Dedifferentiated amniotic fluid mesenchymal stem cell (primary cell): ENCODE results near the gene SHISA8.

Source experiments
- DNase-seq: peaks from one replicate; pipeline ENCODE4 v3.0.0-alpha.2; 2016; ENCODE audit errors: extremely low spot score

The SHISA8 gene

DNA sequence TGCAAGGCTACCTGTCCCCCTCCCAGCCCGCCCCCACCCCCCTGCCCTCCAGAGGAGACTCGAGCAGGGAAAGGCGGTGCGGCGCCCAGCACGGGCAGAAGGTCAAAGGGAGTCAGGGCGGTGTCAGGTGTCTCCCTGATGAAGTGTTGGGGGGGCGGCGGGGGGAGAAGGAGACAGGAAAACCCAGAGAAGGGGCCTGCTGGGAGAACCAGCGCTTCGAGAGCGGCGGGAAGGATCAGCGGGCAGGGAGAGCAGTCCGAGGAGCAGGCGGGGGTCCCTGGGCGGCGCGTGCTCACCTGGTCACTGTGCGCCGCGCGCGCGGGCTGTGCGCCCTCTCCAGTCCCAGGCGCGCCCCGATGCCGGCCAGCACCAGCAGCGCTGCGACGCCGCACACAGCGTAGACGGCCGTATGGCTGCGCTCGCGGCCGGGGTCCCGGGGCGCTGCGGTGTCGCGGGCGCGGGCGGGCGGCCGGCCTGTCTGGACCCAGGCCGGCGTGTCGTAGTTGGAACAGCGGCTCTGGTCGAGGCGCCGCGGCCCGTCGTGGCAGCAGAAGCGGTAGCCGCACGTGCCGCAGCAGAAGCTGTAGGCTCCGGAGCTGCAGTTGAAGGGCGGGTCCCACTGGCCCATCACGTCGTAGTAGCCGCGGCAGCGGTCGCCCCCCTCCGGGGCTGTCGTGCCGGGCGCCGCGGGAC is 886 bp downstream of the SHISA8 start:
- no peak for DNase-seq

GRCh38 chr22:41913040-41913719 is 1.7 kb downstream of the SHISA8 start:
- DNase-seq = no peak

- DNase-seq = no peak
Observed at GRCh38 chr22:41912338-41913039, 2.4 kb downstream of the SHISA8 start.

DNA sequence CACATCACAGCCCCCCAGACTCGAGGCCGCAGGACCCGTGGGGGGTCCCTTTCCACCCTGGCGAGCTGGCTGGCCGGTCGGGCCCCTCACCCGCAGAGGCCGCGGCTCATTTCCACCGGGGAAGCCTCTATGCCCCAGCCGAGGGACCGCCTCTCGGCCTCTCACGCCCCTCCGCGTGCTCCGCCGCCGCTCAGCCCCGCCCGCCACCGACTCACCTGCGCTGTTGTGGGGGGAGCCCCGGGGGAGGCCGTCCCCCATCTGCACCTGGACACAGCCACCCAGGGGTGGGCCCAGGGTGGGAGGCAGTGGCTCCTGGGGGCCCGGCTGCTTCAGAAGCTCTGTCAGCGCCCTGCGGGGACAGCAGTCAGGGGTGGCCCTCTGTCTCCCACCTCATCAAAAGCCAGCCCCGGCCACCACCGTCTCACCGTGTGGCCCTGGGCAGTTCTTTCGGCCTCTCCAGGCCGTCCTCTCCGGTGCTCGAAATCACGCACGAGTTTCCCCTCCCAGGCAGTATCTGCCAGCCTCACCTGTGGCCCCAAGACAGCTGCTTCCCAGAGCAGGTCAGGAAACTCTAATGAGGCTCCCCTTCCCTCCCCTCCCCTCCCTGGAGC is 3.8 kb downstream of the SHISA8 start:
- DNase-seq = no peak

DNA sequence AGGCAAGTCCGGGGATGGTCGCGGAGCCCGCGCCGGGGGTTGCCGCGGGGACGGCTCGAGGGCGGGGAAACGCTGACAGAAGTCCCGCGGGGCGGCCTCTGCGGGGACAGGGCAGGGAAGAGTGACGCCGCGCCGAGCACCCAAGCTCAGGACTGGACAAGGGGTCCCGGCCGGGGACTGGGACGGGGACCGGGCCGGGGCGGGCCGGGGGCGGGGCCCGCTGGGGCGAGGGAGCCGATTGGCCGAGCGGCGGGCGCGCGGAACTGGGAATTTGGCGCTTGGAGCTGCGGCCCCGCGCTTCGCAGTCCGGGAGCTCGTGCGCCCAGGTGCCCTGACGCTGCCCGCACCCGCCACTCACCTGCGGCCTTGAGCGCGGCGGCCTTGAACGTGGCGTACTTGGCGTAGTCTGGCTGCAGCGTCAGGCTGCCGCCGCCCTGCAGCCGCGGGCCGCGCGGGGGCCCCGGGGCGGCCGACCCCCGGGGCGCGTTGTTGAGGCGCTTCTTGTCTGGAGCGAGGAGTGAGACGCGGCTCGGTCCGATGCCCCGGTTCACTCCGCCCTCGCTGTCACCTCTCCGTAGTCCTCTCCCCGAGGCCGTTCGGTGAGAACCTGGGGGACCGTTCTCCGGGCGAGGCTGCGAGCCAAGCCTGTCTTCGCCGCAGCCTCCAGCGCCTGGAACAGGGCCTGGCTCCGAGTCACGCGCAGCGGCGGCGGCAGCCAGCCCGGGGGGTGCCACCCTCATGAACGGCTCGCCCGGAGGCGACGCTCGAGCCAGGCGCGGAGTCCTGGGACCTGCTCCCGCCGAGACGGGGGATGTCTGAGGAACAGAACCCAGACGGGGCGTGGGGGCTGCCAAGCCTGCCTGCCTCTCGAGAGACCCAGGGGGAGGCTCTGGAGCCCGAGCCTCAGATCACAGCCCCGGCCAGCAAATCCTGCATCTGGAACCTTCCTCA is 4.5 kb downstream of the SHISA8 start:
- no peak for DNase-seq

DNA sequence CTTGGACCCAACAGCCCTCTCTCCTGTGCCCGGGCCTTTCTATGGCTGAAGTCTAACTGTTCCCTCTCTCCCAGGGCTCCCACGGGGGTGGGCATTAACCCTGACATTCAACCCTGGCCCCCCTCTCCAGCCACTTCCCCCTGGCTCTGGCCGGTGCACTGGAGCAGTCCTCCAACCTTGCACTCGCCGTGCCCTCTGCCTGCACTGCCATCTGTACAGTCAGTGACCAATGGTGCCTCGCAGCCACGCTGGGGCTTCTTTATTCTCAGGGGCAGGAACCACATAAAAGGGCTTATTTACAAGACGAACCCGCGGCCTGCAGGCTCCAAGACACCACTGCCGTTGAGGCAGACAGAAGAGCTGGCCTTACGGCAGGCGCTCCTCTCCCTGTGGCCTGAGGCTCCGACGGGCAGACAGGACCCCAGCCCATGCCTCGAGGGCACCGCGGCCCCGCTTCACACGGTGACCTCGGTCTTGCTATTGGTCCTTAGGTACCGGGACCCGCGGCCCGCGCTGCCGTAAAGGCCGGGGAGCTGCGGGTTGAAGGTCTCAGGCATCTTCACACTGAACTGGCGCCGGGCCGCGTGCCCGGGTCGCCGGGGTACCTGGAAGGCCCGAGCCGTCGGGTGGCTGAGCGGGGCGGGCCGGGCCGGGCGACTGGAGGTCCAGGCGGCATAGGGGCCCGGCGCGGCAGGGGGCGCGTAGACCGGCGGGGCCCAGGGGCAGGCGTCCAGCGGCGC is 5.4 kb downstream of the SHISA8 start:
- DNase-seq = no peak

GRCh38 chr22:41908411-41909309 is 6.2 kb downstream of the SHISA8 start:
- DNase-seq = no peak

DNA sequence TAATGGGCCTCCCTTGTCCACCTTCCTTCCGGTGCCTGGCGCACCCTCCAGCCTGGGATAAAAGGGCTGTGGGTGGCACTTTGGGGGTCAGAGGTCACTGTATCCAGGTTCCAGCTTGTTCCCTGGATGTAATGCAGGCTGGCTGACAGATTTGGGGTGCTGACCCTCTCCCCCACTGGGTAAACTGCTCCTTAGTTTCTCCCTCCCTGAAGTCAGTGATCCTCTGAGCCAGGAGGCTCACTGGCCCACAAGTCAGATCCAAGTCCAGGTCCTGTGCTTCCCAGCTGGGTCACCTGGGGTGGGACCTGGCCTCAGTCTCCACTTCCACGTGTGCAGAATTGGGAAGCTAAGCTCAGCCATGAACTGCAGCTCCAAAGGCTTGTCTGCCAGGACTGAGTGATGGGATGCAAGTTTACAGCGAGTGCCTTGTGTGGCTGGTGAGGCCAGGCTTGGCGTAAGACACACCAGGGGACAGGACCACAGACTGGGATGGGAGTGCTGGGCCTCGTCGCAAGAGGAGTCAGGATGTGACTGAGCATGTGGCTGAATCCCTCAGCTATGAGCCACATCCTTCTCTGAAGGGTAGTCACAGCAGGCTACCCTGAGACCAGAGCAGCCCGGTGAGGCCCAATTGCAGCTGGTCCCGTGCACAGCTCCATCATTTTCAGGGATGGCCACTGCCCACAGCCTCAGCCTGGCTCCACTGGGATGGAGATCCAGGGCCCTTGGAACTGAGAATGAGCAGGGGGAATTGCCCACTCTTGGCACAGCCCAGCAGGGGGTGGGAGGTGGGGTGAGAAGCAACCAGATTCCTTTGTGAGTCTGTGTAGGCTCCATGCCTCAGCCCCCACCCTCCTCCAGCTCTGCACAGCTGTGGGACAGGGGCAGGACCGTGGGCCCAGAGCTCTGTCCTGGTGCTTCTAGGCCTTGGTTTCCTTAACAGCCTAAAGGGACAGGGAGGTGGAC is 7.2 kb downstream of the SHISA8 start:
- no peak for DNase-seq

- no peak for DNase-seq
Observed at GRCh38 chr22:41906822-41907221, 8.1 kb downstream of the SHISA8 start.

DNA sequence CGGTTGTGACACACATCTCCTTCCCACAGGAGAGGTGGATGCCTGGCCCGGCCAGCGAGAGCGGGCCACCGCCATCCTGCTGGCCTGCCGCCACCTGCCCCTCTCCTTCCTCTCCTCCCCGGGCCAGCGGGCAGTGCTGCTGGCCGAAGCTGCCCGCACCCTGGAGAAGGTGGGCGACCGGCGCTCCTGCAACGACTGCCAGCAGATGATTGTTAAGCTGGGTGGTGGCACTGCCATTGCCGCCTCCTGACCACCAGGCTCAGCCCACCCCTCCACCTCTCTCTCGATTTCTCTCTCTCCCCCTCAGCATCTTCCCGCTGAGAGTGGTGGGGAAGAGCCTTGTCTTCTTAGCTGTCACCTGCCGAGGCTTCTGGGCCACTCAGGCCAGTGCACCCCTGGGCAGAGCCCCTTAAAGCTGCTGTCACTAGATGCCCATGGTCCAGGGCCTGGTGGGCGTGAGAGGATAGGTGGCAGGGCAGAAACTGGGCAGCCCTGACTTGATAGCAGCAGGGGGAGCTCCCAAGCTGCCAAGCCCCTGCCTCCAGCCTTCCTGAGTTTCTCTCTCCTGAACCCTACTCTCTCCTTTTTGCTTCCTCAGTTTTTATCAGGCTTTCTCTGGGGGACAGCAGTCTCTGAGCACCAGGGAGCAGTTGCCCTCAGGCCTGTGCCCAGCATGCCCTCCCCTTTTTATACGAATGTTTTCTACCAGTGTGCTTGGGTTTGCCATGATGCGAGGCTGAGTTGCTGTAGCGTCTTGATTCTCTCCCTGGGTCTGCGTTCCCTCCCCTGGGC is 9.3 kb downstream of the SHISA8 start:
- no peak for DNase-seq

- DNase-seq = no peak
Observed at GRCh38 chr22:41904450-41905410, 10.1 kb downstream of the SHISA8 start.

- no peak for DNase-seq
Observed at GRCh38 chr22:41902932-41903421, 11.9 kb downstream of the SHISA8 start.

DNA sequence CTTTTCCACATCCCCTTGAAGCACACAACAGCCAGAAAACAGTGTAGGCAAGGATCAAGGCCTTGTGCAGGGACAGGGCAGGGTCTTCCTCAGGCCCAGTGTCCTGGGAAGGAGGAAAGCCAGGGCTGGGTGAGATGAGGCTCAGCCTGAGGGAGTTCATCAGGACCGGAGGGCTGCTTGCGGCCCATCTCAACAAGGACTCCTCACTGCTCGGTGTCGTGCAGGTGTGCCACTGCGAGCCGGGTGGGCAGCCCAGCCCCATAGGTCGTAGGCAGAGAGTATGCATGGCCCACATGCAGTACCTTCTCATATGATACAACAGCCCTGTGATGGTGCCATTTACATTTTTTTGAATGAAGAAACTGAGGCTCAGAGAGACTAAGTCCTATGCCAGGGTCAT is 12.9 kb downstream of the SHISA8 start:
- DNase-seq = no peak

- DNase-seq = no peak
Observed at GRCh38 chr22:41900652-41901312, 14.1 kb downstream of the SHISA8 start.

DNA sequence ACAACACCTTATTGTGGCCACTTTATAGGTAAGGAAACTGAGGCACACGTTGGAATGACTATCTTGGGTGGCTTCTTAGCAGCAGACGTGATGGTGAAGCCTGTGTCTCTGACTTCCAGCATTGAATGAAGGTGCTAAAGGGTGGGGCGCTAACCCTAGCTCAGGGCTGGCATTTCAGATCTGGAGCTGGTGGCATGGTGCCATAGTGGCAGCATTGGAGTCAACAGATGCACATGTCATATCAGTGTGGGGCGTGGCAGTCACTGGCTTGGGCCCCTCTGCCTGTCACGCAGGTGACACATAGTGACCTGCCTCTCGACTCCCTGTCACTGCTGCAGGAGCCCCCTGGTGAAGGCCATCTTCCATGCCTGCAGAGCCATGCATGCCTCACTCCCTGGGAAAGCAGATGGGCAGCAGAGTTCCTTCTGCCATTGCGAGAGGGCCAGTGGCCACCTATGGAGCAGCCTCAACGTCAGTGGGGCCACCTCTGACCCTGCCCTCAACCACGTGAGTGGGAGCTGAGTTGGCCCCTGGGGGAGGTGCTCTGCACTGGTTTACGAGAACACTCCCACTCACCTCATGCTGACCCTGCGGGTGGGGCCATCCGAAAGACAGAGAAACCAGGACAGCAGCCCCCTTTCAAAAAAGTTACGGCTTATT is 14.8 kb downstream of the SHISA8 start:
- DNase-seq = no peak
